Measurements from ENCODE around the gene ZNF516.

Gene ZNF516

DNA sequence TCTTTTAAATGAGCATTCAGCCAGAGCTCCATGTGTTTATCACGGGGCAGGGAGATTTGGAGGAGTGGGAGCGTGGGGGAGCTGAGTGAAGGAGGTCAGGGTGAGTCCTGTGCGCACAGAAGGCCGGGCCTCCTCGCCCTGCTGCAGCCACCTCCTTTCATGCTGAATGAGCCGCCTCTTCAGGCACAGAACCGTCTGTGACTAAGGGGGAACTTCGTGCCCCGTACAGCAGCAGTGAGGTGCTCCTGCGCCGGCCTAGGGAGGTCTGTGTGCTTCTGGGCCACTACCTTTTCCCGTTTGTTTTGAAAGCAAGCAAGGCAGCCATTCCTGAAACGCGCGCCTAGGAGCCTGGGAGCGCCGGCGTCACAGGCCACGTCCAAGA, 27.1 kb upstream of the ZNF516 start:
- H3K36me3 Mint-ChIP-seq (ENCODE audit: low read depth) = no peaks in the 10 kb centered on the region
- H3K27ac Mint-ChIP-seq = no peak overlapping the region
- H3K9me3 Mint-ChIP-seq = no peaks in the 10 kb centered on the region
- H3K4me3 Mint-ChIP-seq = no peak overlapping the region
- peaks cover 56% of the 10 kb centered on the region for H3K27me3 Mint-ChIP-seq (ENCODE audit: low read depth)
- peaks cover 11% of the 10 kb centered on the region for H3K4me1 Mint-ChIP-seq (ENCODE audit: low read depth)

DNA sequence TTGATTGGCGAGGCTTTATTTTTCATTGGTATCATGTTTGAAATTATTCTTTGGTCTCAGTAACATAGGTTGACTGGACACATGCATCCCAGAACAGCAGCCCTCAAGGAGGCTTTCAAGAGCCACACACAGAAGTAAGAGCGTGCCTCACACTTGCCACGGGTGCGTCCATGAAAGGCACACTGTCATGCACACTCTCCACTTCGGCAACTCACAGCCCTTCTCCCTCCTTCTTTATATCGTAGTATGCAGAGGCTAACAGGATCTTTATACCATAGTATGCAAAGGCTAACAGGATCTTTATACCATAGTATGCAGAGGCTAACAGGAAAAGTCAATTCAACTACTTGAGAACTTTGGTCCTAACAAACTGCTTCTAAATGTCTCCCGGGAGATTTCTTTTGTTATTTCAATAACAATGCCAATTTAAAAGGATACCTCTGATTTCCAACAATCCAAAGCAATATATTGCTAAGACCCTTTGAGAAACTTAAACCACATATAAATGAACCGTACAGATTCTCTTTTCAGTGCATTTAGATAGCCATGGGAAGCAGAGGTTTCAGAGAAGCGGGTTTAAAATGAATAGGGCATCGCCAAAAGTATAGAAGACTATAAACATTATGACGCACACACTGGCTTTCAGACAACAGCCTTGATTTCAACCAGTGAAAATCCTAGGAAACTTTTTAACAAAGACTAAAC, 26.5 kb upstream of the ZNF516 start:
- no peak overlapping the region for H3K27ac Mint-ChIP-seq
- H3K4me1 Mint-ChIP-seq (ENCODE audit: low read depth) = peaks cover 11% of the 10 kb centered on the region
- no peaks in the 10 kb centered on the region for H3K9me3 Mint-ChIP-seq
- peaks cover 52% of the 10 kb centered on the region for H3K27me3 Mint-ChIP-seq (ENCODE audit: low read depth)
- H3K4me3 Mint-ChIP-seq = no peak overlapping the region
- no peaks in the 10 kb centered on the region for H3K36me3 Mint-ChIP-seq (ENCODE audit: low read depth)

DNA sequence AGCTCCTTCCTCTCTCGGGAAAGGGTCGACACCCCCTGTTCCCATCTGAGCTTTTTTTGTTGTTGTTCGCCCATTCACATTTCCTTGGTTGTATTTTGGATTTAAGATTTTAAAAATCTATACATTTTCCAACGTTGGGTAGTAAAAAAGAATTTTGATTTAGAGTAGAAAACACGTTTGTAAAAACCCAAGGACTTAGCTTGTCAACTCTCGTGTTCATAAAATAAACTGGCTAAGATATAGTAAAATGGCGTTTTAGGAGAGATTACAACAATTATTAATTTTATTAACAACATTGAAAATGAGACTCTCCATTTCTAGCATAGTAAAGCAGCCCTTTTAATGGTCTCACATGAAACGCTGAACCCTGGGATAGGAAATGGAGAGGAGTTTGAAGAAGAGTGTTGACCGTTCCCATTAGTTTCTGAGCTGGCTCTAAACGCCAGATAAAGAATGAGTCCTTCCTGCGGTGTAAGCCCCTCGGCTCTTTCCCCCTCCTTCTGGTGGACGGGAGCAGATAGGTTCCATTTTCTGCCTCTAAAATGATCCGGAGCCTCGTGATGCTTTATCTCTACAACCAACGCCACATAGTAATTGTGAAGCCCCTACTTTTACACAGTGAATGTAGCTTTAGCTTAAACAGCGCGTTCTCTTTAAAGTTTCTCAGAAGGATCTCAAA, 24.0 kb upstream of the ZNF516 start:
- H3K27ac Mint-ChIP-seq = no peak overlapping the region
- H3K36me3 Mint-ChIP-seq (ENCODE audit: low read depth) = no peaks in the 10 kb centered on the region
- H3K9me3 Mint-ChIP-seq = no peaks in the 10 kb centered on the region
- peaks cover 6% of the 10 kb centered on the region for H3K4me1 Mint-ChIP-seq (ENCODE audit: low read depth)
- peaks cover 40% of the 10 kb centered on the region for H3K27me3 Mint-ChIP-seq (ENCODE audit: low read depth)
- H3K4me3 Mint-ChIP-seq = no peak overlapping the region

DNA sequence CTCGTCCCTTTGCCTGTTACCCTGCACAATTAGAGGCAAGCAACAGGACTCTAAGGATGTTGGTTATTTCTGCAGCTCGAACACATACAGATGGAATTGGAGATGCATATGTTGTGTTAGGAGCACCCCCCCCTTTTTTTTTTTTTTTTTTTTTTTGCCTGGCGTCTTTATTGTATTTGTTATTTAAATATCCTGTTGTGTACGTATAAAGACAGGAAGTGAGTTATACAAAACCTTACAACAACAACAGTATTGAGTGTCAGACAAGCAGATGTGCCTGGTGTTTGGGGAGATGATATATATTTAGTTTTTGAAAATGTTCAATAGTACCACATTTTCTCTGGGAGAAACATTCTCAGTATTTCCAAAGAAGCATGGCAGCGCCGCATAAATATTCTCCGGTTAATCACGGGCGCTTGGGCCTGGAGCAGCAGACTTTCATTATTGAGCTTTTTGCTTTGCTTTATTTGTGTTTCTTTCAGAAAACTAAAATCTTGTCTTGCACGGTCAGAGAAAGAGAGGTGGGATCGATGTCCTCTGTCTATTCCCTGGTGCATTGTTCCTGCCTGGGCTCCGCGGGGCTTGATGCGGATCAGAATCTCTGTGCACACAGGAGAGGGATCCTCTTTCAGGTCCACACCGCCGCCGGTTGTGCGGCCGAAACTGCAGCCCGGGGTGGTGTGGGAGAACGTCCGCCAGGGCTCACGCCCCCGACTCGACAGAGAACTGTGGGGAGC, 23.2 kb upstream of the ZNF516 start:
- no peaks in the 10 kb centered on the region for H3K36me3 Mint-ChIP-seq (ENCODE audit: low read depth)
- H3K4me1 Mint-ChIP-seq (ENCODE audit: low read depth) = peaks cover 6% of the 10 kb centered on the region
- no peak overlapping the region for H3K27ac Mint-ChIP-seq
- no peaks in the 10 kb centered on the region for H3K9me3 Mint-ChIP-seq
- H3K27me3 Mint-ChIP-seq (ENCODE audit: low read depth) = peaks cover 40% of the 10 kb centered on the region
- H3K4me3 Mint-ChIP-seq = no peak overlapping the region

DNA sequence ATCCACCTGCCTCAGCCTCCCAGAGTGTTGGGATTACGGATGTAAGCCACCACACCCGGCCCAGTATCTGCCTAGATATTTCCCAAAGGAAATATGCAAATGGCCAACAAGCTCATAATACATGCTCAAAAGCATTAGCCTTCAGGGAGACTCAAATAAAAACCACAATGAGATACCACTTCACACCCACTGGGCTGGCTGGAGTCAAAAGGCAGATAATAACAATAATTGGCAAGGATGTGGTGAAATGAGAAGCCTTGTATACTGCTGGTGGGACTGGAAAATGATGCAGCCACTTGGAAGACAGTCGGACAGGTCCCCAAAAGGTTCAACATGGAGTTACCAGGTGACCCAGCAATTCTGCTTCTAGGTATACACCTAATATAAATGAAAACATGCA, 20.5 kb upstream of the ZNF516 start:
- Mint-ChIP-seq H3K36me3 (ENCODE audit: low read depth) (no peaks in the 10 kb centered on the region), H3K4me1 (ENCODE audit: low read depth) (peaks cover 6% of the 10 kb centered on the region), H3K9me3 (no peaks in the 10 kb centered on the region), H3K27me3 (ENCODE audit: low read depth) (peaks cover 40% of the 10 kb centered on the region), H3K27ac (no peak overlapping the region), H3K4me3 (no peak overlapping the region)

DNA sequence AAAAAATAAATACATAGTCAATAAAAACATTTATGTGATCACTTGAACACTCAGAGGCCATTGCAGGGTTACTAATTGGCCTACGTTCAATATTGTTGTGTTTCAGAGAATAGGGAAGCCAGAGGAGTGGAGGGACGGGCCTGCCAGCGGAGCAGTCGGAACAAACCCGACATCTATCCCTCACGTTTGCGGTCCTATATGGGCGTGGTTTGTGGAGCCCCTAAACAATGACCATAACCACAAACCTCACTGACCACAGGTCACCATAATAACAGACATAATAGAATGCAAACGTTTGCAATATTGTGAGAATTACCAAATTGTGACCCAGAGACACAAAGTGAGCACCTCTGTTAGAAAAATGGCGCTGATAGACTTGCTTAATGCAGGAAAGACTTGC, 19.5 kb upstream of the ZNF516 start:
- H3K9me3 Mint-ChIP-seq = no peaks in the 10 kb centered on the region
- H3K27ac Mint-ChIP-seq = no peak overlapping the region
- peaks cover 6% of the 10 kb centered on the region for H3K4me1 Mint-ChIP-seq (ENCODE audit: low read depth)
- no peaks in the 10 kb centered on the region for H3K36me3 Mint-ChIP-seq (ENCODE audit: low read depth)
- peaks cover 32% of the 10 kb centered on the region for H3K27me3 Mint-ChIP-seq (ENCODE audit: low read depth)
- no peak overlapping the region for H3K4me3 Mint-ChIP-seq

DNA sequence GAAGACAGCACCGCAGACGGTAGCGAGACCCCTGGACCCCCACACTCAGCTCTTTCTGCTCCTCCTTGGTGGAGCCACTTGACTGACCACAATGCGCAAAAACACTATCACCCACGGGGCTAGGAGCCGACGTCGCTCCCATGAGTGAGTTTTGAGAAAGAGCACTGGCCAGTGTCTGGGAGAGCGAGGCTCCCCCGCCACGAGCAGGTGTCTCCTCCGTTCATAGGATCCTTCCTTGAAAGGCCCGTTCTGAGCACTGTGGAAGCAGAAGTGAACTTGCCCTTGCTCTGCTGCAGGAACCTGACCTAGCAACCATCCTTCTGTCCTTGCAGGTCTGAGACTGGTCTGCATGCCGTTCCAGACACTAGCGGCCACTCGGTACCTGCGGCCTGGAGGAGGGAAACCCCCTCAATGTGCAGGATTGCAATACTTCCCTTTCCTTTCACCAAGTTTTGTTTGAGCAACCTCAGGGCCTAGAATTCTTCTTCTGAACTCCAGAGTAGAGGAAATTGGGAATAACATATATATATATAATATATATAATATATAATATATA, 12.9 kb upstream of the ZNF516 start:
- Mint-ChIP-seq H3K4me3 (no peak overlapping the region), H3K36me3 (ENCODE audit: low read depth) (no peaks in the 10 kb centered on the region), H3K27ac (no peak overlapping the region), H3K4me1 (ENCODE audit: low read depth) (no peaks in the 10 kb centered on the region), H3K9me3 (no peaks in the 10 kb centered on the region), H3K27me3 (ENCODE audit: low read depth) (peaks cover 16% of the 10 kb centered on the region)

DNA sequence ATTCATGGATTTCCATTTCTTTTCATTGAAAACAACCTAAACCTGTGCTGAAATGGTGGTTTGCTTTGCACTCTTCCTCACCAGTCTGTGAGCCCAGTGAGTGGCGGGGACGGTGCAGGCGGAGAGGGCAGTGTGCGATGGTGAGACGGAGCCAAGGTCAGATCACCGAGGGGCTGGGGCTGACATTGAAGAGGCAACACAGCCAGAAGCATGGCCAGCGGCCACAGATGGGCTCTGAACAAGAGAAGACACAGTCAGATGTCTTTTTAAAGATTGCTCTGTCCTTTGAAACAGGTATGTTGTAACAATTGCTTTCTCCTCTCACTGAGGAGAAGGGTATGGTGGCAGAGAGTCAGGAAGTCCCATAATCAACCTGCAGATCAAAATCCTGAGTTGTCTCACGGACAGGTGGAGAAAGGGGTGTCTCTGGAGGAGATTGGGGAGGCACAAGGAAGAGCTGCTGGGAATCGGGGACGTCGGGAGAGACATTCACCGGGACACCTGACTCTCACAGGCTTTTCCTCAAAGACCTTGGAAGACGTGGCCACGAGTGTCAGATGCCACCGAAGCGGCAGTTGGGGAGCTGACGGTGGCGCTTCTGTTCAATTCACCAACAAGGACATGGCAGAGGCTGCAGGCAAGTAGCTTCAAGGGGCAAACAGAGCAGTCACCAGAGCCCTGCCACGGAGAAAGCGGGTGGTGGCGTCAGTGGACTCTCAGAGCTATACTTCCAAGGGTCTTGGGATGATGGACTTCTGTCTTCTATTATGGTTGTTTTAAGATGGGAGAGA, 12.1 kb upstream of the ZNF516 start:
- Mint-ChIP-seq H3K27ac (no peak overlapping the region), H3K27me3 (ENCODE audit: low read depth) (peaks cover 16% of the 10 kb centered on the region), H3K9me3 (no peaks in the 10 kb centered on the region), H3K4me3 (no peak overlapping the region), H3K36me3 (ENCODE audit: low read depth) (no peaks in the 10 kb centered on the region), H3K4me1 (ENCODE audit: low read depth) (no peaks in the 10 kb centered on the region)

DNA sequence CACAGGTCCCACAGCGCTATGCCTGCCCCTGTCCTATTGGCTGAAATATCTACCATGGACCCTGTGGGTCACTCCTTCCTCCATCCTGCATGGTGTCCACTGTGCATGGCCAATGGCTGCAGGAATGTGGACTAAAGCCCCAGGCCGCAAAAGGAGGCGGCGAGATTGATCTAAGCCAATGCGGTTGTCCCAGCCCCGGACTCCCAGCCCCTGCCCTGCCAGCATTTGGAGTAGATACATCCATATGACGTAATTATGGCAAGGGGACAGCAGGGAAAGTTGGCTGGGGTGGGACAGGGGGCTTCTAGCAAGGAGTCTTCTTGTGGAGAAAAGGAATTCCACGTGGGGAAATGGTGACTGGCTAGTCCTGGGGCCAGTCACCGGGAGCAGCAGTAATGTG, 11.4 kb upstream of the ZNF516 start:
- Mint-ChIP-seq H3K4me1 (ENCODE audit: low read depth) (no peaks in the 10 kb centered on the region), H3K9me3 (no peaks in the 10 kb centered on the region), H3K36me3 (ENCODE audit: low read depth) (no peaks in the 10 kb centered on the region), H3K4me3 (no peak overlapping the region), H3K27ac (no peak overlapping the region), H3K27me3 (ENCODE audit: low read depth) (peaks cover 21% of the 10 kb centered on the region)

DNA sequence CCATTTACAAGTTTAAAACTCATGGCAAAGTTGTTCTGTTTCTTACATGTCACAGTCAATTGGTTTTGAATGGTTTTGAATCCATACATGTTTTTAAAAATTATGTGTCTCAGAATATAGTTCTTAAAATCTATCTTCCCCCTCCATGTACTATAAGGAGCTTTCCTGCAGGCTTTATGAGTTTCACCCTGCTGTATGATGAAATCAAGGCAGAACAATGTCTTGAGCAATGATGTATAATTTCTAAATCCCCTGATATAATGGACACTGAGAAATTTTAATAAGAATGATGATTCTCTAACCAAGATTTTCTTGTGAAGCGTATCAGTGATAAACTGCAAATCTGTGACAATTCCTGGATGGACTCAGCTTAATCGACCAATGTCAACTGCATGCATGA, 10.6 kb upstream of the ZNF516 start:
- no peaks in the 10 kb centered on the region for H3K36me3 Mint-ChIP-seq (ENCODE audit: low read depth)

DNA sequence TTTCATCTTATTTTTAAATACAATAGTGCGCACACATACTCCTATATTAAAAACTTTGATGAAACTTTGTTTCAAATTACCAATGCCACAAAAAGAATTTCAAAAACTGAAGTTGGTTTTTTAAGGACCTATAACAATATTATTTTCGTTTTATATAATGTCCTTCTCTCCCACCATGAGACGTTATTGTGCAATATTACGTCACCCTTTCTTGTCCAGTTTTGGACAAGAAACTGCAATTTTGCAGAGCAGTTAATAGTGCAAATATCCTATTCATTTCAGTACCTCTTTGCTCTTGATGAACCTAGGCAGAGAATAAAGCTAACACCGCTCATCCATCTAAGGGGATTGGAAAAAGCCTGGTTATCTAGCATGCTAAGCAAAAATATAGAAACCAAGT, 9.7 kb upstream of the ZNF516 start:
- Mint-ChIP-seq H3K4me1 (ENCODE audit: low read depth) (no peaks in the 10 kb centered on the region), H3K4me3 (no peak overlapping the region), H3K36me3 (ENCODE audit: low read depth) (no peaks in the 10 kb centered on the region)

More for the DNA sequence above, 10.6 kb upstream of the ZNF516 start:
- no peaks in the 10 kb centered on the region for H3K4me1 Mint-ChIP-seq (ENCODE audit: low read depth)
- no peaks in the 10 kb centered on the region for H3K9me3 Mint-ChIP-seq
- H3K27me3 Mint-ChIP-seq (ENCODE audit: low read depth) = peaks cover 21% of the 10 kb centered on the region
- no peak overlapping the region for H3K27ac Mint-ChIP-seq
- no peak overlapping the region for H3K4me3 Mint-ChIP-seq

DNA sequence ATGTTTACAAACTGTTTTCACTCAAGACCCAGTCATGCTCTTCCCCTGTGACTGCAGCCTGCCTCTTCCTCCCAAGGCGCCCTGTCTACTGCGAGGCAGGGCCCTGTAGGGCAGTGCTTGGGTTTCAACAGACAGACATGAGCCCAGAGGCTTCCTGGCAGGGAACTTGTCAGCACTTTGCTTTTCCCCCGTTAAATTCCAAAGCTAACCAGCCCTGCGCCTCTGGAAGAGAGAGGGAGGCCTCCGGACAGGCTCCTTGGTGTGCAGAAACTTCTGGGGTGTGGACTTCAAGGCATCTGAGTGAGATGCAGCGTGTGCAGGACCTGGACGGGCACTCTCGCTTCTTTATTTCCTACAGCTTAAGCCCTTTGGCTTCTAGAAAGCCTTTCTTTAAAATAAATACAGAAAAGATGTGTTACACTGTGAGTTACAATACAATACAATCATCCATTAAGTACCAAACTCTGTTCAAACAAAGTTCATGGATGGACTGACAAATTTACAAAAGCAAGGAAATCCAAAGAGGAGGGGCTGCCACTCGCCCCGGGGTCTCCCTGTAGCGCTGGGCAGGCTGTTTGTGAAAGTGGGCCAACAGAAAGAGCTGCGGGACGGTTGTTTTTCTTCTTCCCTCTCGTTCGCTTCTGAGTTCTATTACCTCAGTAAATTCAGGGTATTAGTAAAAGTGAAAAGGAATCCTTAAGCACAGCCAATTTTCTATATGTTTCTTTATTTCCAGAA, 8.8 kb upstream of the ZNF516 start:
- H3K9me3 Mint-ChIP-seq = no peaks in the 10 kb centered on the region
- no peak overlapping the region for H3K4me3 Mint-ChIP-seq
- H3K36me3 Mint-ChIP-seq (ENCODE audit: low read depth) = no peaks in the 10 kb centered on the region
- no peaks in the 10 kb centered on the region for H3K4me1 Mint-ChIP-seq (ENCODE audit: low read depth)
- H3K27me3 Mint-ChIP-seq (ENCODE audit: low read depth) = peaks cover 34% of the 10 kb centered on the region
- no peak overlapping the region for H3K27ac Mint-ChIP-seq

More for the DNA sequence above, 9.7 kb upstream of the ZNF516 start:
- H3K27me3 Mint-ChIP-seq (ENCODE audit: low read depth) = peaks cover 25% of the 10 kb centered on the region
- no peaks in the 10 kb centered on the region for H3K9me3 Mint-ChIP-seq
- H3K27ac Mint-ChIP-seq = no peak overlapping the region

DNA sequence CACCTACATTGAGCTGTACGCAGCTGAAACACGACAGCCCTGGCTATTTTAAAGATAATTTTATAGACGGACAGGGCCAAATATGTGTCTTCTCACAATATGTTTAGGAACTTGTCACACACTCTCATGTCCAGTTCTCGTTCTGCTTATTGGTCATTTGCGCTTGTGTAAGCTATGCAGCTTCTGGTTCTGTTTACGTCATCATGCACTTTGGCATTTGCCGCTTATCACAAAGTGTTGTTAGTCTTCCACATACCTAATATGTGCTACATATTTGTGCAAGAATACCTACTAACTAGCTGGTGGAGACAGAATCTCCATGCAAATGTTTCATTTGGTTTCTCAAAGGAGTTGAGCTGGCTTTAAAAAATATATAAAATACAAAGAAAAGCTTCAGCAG, 7.5 kb upstream of the ZNF516 start:
- H3K9me3 Mint-ChIP-seq = no peaks in the 10 kb centered on the region
- H3K36me3 Mint-ChIP-seq (ENCODE audit: low read depth) = no peaks in the 10 kb centered on the region
- peaks cover 44% of the 10 kb centered on the region for H3K27me3 Mint-ChIP-seq (ENCODE audit: low read depth)
- no peak overlapping the region for H3K27ac Mint-ChIP-seq
- no peak overlapping the region for H3K4me3 Mint-ChIP-seq
- H3K4me1 Mint-ChIP-seq (ENCODE audit: low read depth) = no peaks in the 10 kb centered on the region

Data from T-helper 1 cell treated with Interleukin-12 subunit alpha and Interleukin-12 subunit beta and Interleukin-4 antibody, amounts not matched to agents 30 μg/mL and 1 μg/mL, for 36 hours (primary cell).